Thyroid gland (tissue), 4 donors: ENCODE results near the gene LECT2. TPM values are rescaled to one million over a fixed set of nuclear protein-coding genes. Genes with fewer than 3 reads are reported as not detected.

Experiments used
- DNase-seq, 2 donors: peaks; one replicate each; pipeline ENCODE4 v3.0.0-alpha.2; 2019
- H3K27ac ChIP-seq, 3 donors: fragments of 200-600 bp; sonication (generic); 1 replicate in 2 of 3; 2 replicates in 1 of 3; pipeline ENCODE4 v1.5.1; 2016 to 2019; ENCODE audit warnings: mild to moderate bottlenecking in 1 of 3, moderate library complexity in 1 of 3
- H3K27me3 ChIP-seq: fragments of 200-600 bp; sonication (generic); one replicate; pipeline ENCODE4 v1.5.1; 2019
- H3K36me3 ChIP-seq, 2 donors: fragments of 200-600 bp; sonication (generic); one replicate each; pipeline ENCODE4 v1.5.1; 2016 to 2019
- H3K4me1 ChIP-seq, 2 donors: fragments of 200-600 bp; sonication (generic); one replicate each; pipeline ENCODE4 v1.5.1; 2017 to 2019
- H3K4me3 ChIP-seq, 3 donors: fragments of 200-600 bp; sonication (generic); replicated peaks in 1 of 3; 1 replicate in 2 of 3; 2 replicates in 1 of 3; pipeline ENCODE4 v1.5.1; 2016; ENCODE audit warnings: mild to moderate bottlenecking in 1 of 3
- H3K9me3 ChIP-seq: fragments of 200-600 bp; sonication (generic); one replicate; pipeline ENCODE4 v1.5.1; 2017
- CTCF ChIP-seq, 6 experiments: fragments of 200-600 bp in 3 of 6; fragments of 450-650 bp in 3 of 6; sonication (generic) in 3 of 6; IDR thresholded peaks; one replicate each; pipeline ENCODE4 v1.5.1; 2016 to 2019; ENCODE audit warnings: antibody characterized with exemption in 6 of 6, mild to moderate bottlenecking in 2 of 6, inconsistent platforms in 1 of 6, moderate library complexity in 1 of 6
- POLR2A ChIP-seq, 2 donors: fragments of 450-650 bp; IDR thresholded peaks; one replicate each; pipeline ENCODE4 v1.6.1; 2017; ENCODE audit warnings: antibody characterized with exemption in 2 of 2, mild to moderate bottlenecking in 2 of 2, moderate library complexity in 1 of 2
- WGBS, 2 donors: methylation state at CpG; one replicate each; pipeline ENCODE4 v1.1.5; 2017; 5-methylcytosine and 5-hydroxymethylcytosine counted together
- intact Hi-C: fragments of 100-400 bp; cut with DNase I; formaldehyde crosslinking; loops from one replicate; pipeline ENCODE4 v1.15.1; 2023
- total RNA-seq, 4 donors: library from RNA; depleted of rRNA; stranded (reverse); fragments of >200 nt; gene quantifications; one replicate each; pipeline ENCODE4 v1.2.3, GENCODE V29; 2016

Gene LECT2
- total RNA-seq, 4 donors from 2014 or later, result not detected

DNA sequence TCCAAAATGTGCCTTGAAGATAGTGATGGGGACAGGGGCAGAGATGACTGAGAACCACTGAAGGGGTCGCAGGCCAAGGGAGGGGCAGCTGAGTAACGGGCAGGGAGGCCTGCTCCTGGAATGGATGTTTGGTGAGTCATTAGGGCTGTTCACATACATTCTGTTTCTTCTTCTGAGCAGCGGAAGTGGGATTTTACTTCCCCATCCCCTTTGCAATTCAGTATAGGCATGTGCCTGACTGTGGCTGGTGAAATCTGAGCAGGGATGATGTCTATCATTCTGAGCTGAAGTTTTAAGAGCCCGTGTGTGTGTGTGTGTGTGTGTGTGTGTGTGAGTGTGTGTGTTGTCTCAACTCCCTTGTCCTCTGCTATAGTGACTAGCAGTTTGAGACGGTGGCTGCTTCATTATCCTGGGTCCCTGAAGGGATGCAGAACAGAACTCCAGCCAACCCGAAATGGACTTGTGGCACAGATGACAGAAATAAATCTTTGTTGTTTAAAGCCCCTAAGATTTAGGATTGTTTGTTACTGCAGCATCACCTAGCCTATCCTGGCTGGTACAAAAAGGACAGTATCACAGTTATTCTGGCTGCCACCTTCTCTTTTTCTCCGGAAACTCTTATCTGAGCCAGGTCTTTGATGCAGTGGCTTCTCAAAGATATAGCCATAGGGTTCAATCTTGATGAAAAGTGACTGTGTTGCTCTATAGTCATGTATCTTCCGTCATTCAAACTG, 44.8 kb upstream of the LECT2 start:
- Histone ChIP-seq H3K9me3 (no peaks in the 10 kb centered on the region), H3K4me3 (no peak overlapping the region), H3K4me1 (no peaks in the 10 kb centered on the region), H3K27me3 (no peaks in the 10 kb centered on the region), H3K36me3 (no peaks in the 10 kb centered on the region), H3K27ac (no peak overlapping the region)
- WGBS, 2 donors, result 80 to 83% methylated on average over 8 of the region's 8 CpGs
- intact Hi-C loops, result no loop called here
- no peak for DNase-seq
- TF ChIP-seq POLR2A (IDR thresholded peaks at IDR 0.05), result no peak
- TF ChIP-seq CTCF (IDR thresholded peaks at IDR 0.05), result no peak

DNA sequence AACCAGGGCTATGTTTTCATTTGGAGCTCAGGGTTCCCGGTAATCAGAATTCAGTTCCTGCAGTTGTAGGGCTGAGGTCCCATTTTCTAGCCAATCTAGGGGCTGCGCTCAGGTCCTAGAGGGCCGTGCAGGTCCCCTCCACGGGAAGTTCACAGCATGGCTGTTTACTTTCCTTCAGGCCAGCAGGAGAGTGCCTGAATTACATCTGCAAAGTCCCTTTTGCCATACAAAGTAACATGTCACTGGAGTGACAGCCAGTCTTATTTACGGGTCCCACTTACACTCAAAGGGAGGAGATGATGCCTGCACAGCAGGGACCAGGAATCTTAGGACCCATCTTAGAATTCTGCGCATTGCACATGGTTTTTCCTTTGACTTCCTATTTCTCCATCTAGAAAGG, 44.1 kb upstream of the LECT2 start:
- H3K4me3 ChIP-seq, result no peak overlapping the region
- DNase-seq, result no peak
- no peaks in the 10 kb centered on the region for H3K27me3 ChIP-seq
- no peaks in the 10 kb centered on the region for H3K9me3 ChIP-seq
- intact Hi-C loops, result no loop called here
- 80 to 81% methylated on average over 6 of the region's 6 CpGs for WGBS, 2 donors
- no peak overlapping the region for H3K27ac ChIP-seq
- no peaks in the 10 kb centered on the region for H3K36me3 ChIP-seq
- no peaks in the 10 kb centered on the region for H3K4me1 ChIP-seq
- TF ChIP-seq CTCF (IDR thresholded peaks at IDR 0.05) (no peak), POLR2A (IDR thresholded peaks at IDR 0.05) (no peak)

DNA sequence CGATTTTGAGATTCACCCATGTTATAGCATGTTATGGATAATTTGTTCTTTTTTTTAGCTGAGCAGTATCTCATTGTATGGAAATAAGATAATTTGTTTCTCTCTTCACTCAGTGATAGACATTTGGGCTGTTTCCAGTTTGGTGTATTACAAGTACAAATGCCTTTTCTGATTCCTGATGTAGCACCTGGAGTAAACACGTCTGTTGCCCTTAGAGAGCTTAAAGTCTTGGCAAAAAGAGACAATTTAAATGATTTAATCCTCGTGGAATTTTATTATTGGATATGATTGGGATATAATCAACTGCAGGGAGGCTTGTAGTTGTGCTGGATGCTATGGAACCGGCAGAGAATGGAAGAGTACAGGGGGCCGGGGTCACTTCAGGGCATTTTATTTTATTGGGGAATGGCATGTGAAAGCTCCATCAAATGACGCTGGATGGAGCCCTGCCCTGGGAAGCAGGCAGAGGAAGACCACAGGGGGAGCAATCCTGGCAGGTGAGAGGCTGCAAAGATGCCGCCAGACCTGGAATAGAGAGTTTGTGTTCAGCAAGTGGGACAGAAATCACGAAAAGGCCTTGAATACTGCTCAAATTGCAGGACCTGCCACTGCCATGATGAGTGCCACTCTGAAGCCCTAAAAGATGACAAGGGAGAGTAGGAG, 43.0 kb upstream of the LECT2 start:
- Histone ChIP-seq H3K27me3 (no peaks in the 10 kb centered on the region), H3K4me1 (no peaks in the 10 kb centered on the region), H3K36me3 (no peaks in the 10 kb centered on the region), H3K27ac (no peak overlapping the region), H3K4me3 (no peak overlapping the region), H3K9me3 (no peaks in the 10 kb centered on the region)
- no peak for TF ChIP-seq POLR2A (IDR thresholded peaks at IDR 0.05)
- no peak for TF ChIP-seq CTCF (IDR thresholded peaks at IDR 0.05)
- 81 to 86% methylated on average over 8 of the region's 8 CpGs for WGBS, 2 donors
- intact Hi-C loops, result no loop called here
- no peak for DNase-seq

- no peak for TF ChIP-seq CTCF (IDR thresholded peaks at IDR 0.05)
- no peak for TF ChIP-seq POLR2A (IDR thresholded peaks at IDR 0.05)
- no peaks in the 10 kb centered on the region for H3K27me3 ChIP-seq
- WGBS, 2 donors, result 66 to 71% methylated on average over 2 of the region's 2 CpGs
- no peak for DNase-seq
- no peak overlapping the region for H3K4me3 ChIP-seq
- H3K4me1 ChIP-seq, result no peaks in the 10 kb centered on the region
- H3K9me3 ChIP-seq, result no peaks in the 10 kb centered on the region
- H3K36me3 ChIP-seq, result no peaks in the 10 kb centered on the region
- intact Hi-C loops, result no loop called here
- no peak overlapping the region for H3K27ac ChIP-seq
These were observed 41.8 kb upstream of the LECT2 start for GRCh38 chr5:135996611-135997010.

GRCh38 chr5:135995976-135996375, 41.2 kb upstream of the LECT2 start:
- DNase-seq, result no peak
- no peaks in the 10 kb centered on the region for H3K4me1 ChIP-seq
- no peak overlapping the region for H3K27ac ChIP-seq
- H3K9me3 ChIP-seq, result no peaks in the 10 kb centered on the region
- H3K36me3 ChIP-seq, result no peaks in the 10 kb centered on the region
- WGBS, 2 donors, result 84 to 85% methylated on average over 3 of the region's 3 CpGs
- H3K4me3 ChIP-seq, result no peak overlapping the region
- no peak for TF ChIP-seq POLR2A (IDR thresholded peaks at IDR 0.05)
- no peak for TF ChIP-seq CTCF (IDR thresholded peaks at IDR 0.05)
- intact Hi-C loops, result no loop called here
- H3K27me3 ChIP-seq, result no peaks in the 10 kb centered on the region
